CD4-positive, alpha-beta T cell treated with Interleukin-2 at 100 ng/mL for 4 hours (primary cell): Measurements from ENCODE around the gene DCC.

Experiments
- DNase-seq: peaks from one replicate; pipeline ENCODE4 v3.0.0-alpha.2; 2020; ENCODE audit warnings: low spot score

Gene DCC

GRCh38 chr18:52816121-52816520 lies 476.1 kb downstream of the DCC start:
- DNase-seq = no peak

- DNase-seq = no peak
Measured at GRCh38 chr18:52822160-52822559, 482.2 kb downstream of the DCC start.

- no peak for DNase-seq
Measured at GRCh38 chr18:52824126-52824525, 484.1 kb downstream of the DCC start.

GRCh38 chr18:52826994-52827393 lies 487.0 kb downstream of the DCC start:
- DNase-seq = no peak

GRCh38 chr18:52829320-52829719 lies 489.3 kb downstream of the DCC start:
- DNase-seq = no peak

- no peak for DNase-seq
Measured at GRCh38 chr18:52829876-52830405, 489.9 kb downstream of the DCC start.

- no peak for DNase-seq
Measured at GRCh38 chr18:52844323-52844722, 504.3 kb downstream of the DCC start.

GRCh38 chr18:52845036-52845435 lies 505.0 kb downstream of the DCC start:
- DNase-seq = no peak

GRCh38 chr18:52850031-52850560 lies 510.1 kb downstream of the DCC start:
- DNase-seq = no peak

GRCh38 chr18:52861558-52861957 lies 521.6 kb downstream of the DCC start:
- no peak for DNase-seq

GRCh38 chr18:52869349-52869923 lies 529.4 kb downstream of the DCC start:
- DNase-seq = no peak

GRCh38 chr18:52869942-52870907 lies 530.2 kb downstream of the DCC start:
- no peak for DNase-seq

GRCh38 chr18:52874774-52875173 lies 534.8 kb downstream of the DCC start:
- DNase-seq = no peak

- DNase-seq = no peak
Measured at GRCh38 chr18:52875725-52876124, 535.7 kb downstream of the DCC start.

- no peak for DNase-seq
Measured at GRCh38 chr18:52888014-52888413, 548.0 kb downstream of the DCC start.

- no peak for DNase-seq
Measured at GRCh38 chr18:52894801-52895200, 554.8 kb downstream of the DCC start.

GRCh38 chr18:52897611-52898484 lies 557.9 kb downstream of the DCC start:
- DNase-seq = no peak

- no peak for DNase-seq
Measured at GRCh38 chr18:52898485-52899058, 558.6 kb downstream of the DCC start.

GRCh38 chr18:52902188-52902587 lies 562.2 kb downstream of the DCC start:
- no peak for DNase-seq

- DNase-seq = no peak
Measured at GRCh38 chr18:52903857-52904256, 563.9 kb downstream of the DCC start.

- DNase-seq = no peak
Measured at GRCh38 chr18:52907543-52908308, 567.7 kb downstream of the DCC start.
